Measurements from ENCODE around the gene GABRG3.

GABRG3 gene

GRCh38 chr15:27576576-27576975 is 605.6 kb downstream of the GABRG3 start:
- no peak for TF ChIP-seq CTCF (conservative IDR thresholded peaks at IDR 0.05; ENCODE audit: low read depth, low read length)
- Histone ChIP-seq H2AFZ (ENCODE audit: low read depth) (no peak overlapping the region), H3K9ac (no peak overlapping the region), H3K36me3 (ENCODE audit: insufficient read depth) (no peaks in the 10 kb centered on the region), H3K4me3 (IDR thresholded peaks at IDR 0.05; ENCODE audit: insufficient read depth, low read depth, low read length) (no peak overlapping the region), H3K4me1 (ENCODE audit: low read depth, poor library complexity, severe bottlenecking) (no peaks in the 10 kb centered on the region), H3K27me3 (ENCODE audit: insufficient read depth, low read depth) (no peaks in the 10 kb centered on the region), H3K79me2 (ENCODE audit: insufficient read depth, low read depth) (no peaks in the 10 kb centered on the region), H4K20me1 (ENCODE audit: insufficient read depth) (no peaks in the 10 kb centered on the region), H3K27ac (no peak overlapping the region), H3K4me2 (no peak overlapping the region)

GRCh38 chr15:27579738-27580137 is 608.8 kb downstream of the GABRG3 start:
- no peak overlapping the region for H3K4me3 ChIP-seq (IDR thresholded peaks at IDR 0.05; ENCODE audit: insufficient read depth, low read depth, low read length)
- no peaks in the 10 kb centered on the region for H3K79me2 ChIP-seq (ENCODE audit: insufficient read depth, low read depth)
- H2AFZ ChIP-seq (ENCODE audit: low read depth), result no peak overlapping the region
- no peaks in the 10 kb centered on the region for H4K20me1 ChIP-seq (ENCODE audit: insufficient read depth)
- H3K27ac ChIP-seq, result no peak overlapping the region
- H3K4me1 ChIP-seq (ENCODE audit: low read depth, poor library complexity, severe bottlenecking), result no peaks in the 10 kb centered on the region
- H3K4me2 ChIP-seq, result no peak overlapping the region
- H3K27me3 ChIP-seq (ENCODE audit: insufficient read depth, low read depth), result no peaks in the 10 kb centered on the region
- H3K9ac ChIP-seq, result no peak overlapping the region
- TF ChIP-seq CTCF (conservative IDR thresholded peaks at IDR 0.05; ENCODE audit: low read depth, low read length), result no peak
- H3K36me3 ChIP-seq (ENCODE audit: insufficient read depth), result no peaks in the 10 kb centered on the region

GRCh38 chr15:27582726-27583410 is 611.9 kb downstream of the GABRG3 start:
- Histone ChIP-seq H3K27ac (no peak overlapping the region), H3K4me1 (ENCODE audit: low read depth, poor library complexity, severe bottlenecking) (peaks cover under 1% of the 10 kb centered on the region), H3K4me3 (IDR thresholded peaks at IDR 0.05; ENCODE audit: insufficient read depth, low read depth, low read length) (no peak overlapping the region), H2AFZ (ENCODE audit: low read depth) (no peak overlapping the region), H3K4me2 (no peak overlapping the region), H4K20me1 (ENCODE audit: insufficient read depth) (no peaks in the 10 kb centered on the region), H3K9ac (no peak overlapping the region), H3K36me3 (ENCODE audit: insufficient read depth) (no peaks in the 10 kb centered on the region), H3K27me3 (ENCODE audit: insufficient read depth, low read depth) (no peaks in the 10 kb centered on the region), H3K79me2 (ENCODE audit: insufficient read depth, low read depth) (no peaks in the 10 kb centered on the region)
- TF ChIP-seq CTCF (conservative IDR thresholded peaks at IDR 0.05; ENCODE audit: low read depth, low read length), result no peak

- no peak overlapping the region for H2AFZ ChIP-seq (ENCODE audit: low read depth)
- no peaks in the 10 kb centered on the region for H3K27me3 ChIP-seq (ENCODE audit: insufficient read depth, low read depth)
- H3K4me2 ChIP-seq, result no peak overlapping the region
- H3K4me1 ChIP-seq (ENCODE audit: low read depth, poor library complexity, severe bottlenecking), result peaks cover 8% of the 10 kb centered on the region
- TF ChIP-seq CTCF (conservative IDR thresholded peaks at IDR 0.05; ENCODE audit: low read depth, low read length), result no peak
- H3K27ac ChIP-seq, result no peak overlapping the region
- no peaks in the 10 kb centered on the region for H4K20me1 ChIP-seq (ENCODE audit: insufficient read depth)
- H3K79me2 ChIP-seq (ENCODE audit: insufficient read depth, low read depth), result no peaks in the 10 kb centered on the region
- no peak overlapping the region for H3K4me3 ChIP-seq (IDR thresholded peaks at IDR 0.05; ENCODE audit: insufficient read depth, low read depth, low read length)
- H3K36me3 ChIP-seq (ENCODE audit: insufficient read depth), result no peaks in the 10 kb centered on the region
- H3K9ac ChIP-seq, result no peak overlapping the region
Measured at GRCh38 chr15:27583651-27584050, 612.7 kb downstream of the GABRG3 start.

Measured in KMS-11 (cell line).